IPS-NIHi7 (cell line): Measurements from ENCODE around the gene EXOC7.
A peak's percentile ranks its signal among the peaks of the same experiment; 100 is the strongest.

Experiments used
- DNase-seq: peaks from one replicate; pipeline ENCODE4 v3.0.0; 2012; ENCODE audit warnings: mixed read lengths; ENCODE audit errors: extremely low spot score

Gene EXOC7

DNA sequence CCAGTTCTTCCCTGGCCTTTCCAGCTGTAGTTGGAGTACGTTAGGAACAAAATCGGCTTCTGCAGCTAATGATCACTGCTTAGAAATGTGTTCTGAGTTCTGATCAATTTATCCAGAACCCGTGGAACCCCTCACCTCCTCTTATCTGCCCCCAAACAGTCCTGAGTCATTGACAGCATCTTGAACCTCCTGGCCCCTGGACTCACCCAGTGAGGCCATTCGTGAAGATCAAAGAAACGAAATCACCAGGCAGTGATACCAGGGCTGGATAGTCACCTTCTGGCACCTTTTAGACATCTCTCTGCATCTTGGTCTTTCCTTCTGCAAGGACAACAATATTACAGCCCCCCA, 17.0 kb upstream of the EXOC7 start:
- DNase-seq: peak; percentile 6

DNA sequence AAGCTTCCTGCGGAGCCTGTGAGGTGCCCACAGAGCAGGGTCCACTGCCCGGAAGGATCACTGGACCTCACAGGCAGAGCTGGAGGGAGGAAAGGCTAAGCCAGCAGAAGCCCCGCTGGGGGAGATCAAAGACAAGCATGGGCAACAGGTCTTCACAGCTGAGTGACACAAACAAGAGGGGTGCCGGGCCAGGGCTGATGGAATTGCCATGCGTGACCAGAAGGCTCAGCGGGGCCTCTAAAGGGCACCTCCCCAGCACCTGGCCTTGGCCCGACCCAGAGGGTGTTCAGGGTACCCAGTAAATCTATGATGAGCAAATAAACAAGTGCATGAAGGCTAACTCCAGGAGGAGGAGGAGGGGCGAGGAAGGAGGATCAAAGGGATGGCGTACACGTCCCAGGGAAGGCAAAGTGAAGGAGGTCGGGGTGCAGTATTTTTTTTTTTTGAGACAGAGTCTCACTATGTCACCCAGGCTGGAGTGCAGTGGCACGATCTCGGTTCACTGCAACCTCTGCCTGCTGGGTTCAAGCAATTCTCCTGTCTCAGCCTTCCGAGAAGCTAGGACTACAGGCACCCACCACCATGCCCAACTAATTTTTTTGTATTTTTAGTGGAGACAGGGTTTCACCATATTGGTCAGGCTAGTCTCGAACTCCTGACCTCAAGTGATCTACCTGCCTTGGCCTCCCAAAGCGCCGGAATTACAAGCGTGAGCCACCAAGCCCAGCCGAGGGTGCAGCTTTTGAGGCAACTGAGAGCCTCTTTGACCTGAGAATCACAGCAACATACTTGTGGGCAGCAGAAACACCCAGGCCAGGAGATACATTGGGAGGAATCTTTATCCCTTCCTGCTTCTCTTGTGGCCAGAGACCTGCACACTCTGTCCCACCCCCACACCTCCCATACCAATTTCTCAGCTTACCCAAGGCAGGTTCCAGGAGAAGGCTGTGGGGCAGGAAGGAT, 16.1 kb upstream of the EXOC7 start:
- peak; percentile 22 for DNase-seq

DNA sequence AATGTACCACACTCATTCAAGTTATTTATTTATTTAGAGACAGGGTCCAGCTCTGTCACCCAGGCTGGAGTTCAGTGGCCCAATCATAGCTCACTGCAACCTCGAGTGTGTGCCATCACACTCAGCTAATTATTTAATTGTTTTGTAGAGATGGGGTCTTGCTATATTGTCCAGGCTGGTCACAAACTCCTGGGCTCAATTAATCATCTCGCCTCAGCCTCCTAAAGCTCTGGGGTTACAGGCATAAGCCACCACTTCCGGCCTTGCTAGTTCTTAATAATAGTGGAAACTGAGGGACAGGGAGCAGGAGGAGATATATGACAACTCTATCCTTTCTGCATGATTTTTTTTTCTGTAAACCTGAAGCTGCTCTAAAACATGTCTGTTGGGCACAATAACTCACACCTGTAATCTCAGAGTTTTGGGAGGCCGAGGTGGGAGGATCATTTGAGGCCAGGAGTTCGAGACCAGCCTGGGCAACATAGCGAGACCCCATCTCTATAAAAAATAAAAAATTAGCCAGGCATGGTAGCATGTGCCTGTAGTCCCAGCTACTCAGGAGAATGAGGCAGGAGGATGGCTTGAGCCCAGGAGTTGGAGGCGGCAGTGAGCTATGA, 11.7 kb upstream of the EXOC7 start:
- no peak for DNase-seq

DNA sequence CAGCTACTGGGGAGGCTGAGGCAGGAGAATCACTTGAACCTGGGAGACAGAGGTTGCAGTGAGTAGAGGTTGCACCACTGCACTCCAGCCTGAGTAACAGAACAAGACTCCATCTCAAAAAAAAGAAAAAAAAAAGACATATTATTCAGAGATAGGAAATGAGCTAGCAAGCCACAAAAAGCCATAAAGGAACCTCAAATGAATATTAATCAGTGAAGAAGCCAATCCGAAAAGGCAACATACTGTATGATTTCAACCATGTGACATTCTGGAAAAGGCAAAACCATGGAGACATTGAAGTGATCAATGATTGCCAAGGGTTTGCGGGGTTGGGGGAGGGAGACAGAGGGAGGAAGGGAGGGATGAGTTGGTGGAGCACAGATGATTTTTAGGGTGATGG, 8.4 kb upstream of the EXOC7 start:
- no peak for DNase-seq

DNA sequence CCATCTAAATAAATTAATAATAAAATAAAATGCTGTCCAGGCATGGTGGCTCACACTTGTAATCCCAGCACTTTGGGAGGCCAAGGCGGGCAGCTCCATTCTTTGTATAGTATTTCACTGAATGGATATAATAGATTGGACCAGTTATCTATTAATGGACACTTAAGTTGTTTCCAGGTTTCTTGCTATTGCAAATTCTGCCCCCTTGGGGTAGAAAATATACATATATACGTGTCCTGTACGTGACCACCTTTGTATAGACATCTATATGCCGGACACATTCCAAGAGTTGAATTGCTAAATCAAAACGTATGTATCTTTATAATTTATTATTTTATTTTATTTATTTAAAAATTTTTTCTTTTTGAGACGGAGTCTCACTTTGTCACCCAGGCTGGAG, 3.9 kb upstream of the EXOC7 start:
- no peak for DNase-seq

DNA sequence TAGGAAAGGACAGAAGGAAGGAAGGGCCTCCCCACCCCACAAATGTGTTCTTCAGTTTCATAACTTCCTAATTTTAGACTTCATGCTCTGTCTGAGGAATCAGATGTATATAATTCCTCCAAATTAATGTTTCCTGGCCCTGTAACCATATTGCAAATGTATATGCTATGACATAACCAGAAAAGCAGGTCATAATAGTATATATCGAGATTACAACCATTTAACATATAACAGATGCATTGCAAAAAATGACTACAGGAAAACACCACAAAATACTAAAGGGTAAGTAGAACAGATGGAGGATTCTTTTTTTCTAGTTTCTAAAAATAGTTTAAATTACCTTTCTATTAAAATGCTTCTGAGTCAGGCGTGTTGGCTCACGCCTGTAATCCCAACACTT, 3.1 kb upstream of the EXOC7 start:
- DNase-seq: no peak

DNA sequence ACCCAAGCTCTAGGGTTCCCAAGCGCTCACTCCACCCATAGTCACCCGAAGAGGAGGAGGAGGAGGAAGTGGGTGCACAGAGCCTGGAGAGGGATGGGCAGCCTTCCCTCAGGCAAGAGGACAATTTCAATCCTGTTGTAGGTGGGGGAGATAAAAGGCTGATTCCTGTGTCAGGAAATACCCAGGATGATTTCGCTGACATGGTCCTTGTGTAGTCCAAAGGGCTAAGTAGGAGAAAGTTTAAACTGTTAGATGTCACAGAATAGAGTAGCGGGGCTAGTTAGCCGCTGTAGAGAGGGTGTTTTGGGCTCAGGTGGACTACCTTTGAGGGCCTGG, 1.3 kb upstream of the EXOC7 start:
- DNase-seq: no peak

DNA sequence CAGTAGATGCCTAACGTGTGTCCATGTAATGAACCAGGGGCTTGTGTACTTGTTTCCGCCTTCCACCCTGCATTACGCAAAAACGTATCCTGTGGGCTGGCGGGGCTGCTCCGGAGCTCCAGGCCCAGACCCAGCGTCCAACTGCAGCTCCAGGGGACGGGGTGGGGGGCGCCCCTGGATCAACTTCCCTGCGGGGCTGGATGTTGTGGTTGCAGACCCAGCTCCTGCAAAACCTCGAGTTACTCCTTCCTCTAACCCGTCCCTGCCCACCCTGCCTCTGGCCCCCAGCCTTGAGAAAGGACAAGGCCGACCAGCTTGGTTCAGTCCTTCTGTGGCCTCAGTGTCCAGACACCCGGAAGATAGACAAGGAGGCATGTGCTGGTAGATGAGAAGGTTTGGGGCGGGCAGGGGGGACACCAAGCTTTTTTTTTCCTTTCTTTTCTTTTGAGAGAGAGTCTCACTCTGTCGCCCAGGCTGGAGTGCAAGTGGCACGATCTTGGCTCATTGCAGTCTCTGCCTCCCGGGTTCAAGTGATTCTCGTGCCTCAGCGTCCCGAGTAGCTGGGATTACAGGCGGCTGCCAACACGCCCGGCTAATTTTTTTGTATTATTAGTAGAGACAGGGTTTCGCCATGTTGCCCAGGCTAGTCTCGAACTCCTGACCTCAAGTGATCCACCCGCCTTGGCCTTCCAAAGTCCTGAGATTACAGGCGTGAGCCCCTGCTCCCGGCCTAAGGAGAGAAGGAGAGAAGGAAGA, 731 bp upstream of the EXOC7 start:
- no peak for DNase-seq

DNA sequence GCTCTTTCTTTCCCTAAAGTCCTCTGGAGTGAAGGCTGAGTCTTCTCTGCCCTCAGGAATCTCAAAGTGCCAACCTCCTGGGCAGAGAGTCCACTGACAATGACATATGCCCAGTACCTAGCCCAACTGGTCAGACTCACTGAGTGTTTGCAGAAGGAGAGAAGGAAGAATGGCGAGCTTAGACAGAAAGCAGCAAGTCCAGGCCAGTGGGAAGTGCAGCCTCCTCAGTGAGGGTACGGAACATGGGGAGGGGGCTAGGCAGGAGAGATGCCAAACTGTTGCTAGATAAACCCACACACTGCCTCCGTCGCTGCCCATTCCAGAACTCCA, 678 bp downstream of the EXOC7 start:
- DNase-seq: no peak

DNA sequence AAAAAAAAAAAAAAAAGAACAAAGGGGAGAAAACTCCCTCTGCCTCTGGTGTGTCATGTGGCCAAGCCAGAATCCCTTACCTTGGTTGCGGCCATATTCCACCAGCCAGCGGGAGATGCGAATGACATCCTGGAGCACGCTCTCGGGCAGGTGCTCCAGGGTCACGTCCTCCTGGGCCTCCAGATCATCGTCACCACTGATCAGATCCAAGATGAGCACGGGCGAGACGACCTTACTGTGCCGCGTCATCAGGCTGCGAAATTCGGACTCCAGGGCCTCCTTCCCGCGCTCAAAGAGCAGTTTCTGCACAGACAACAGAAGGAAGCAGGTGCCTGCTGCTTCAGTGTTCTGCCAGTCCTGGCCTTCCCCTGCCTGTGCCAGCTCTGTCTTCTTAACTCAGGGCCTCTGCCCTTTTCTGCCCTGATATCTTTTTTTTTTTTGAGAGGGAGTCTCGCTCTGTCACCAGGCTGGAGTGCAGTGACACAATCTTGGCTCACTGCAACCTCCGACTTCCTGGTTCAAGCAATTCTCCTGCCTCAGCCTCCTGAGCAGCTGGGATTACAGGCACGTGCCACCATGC, 5.8 kb downstream of the EXOC7 start:
- no peak for DNase-seq

DNA sequence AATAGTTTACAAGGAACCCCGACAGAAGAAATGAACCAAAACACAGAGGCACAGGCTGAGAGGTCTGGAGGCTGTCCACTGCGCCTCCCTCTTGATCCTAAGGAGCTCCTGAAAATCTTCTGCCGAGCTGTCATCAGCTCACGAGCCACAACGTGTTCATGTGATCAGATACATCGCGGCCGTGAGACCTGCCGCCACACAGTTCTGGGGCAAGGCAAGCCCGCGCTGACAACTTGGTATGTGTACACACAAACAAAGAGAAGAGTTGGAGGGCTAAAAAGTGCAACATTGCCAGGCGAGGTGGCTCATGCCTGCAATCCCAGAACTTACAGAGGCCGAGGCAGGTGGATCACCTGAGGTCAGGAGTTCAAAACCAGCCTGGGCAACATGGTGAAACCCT, 7.6 kb downstream of the EXOC7 start:
- DNase-seq: no peak

DNA sequence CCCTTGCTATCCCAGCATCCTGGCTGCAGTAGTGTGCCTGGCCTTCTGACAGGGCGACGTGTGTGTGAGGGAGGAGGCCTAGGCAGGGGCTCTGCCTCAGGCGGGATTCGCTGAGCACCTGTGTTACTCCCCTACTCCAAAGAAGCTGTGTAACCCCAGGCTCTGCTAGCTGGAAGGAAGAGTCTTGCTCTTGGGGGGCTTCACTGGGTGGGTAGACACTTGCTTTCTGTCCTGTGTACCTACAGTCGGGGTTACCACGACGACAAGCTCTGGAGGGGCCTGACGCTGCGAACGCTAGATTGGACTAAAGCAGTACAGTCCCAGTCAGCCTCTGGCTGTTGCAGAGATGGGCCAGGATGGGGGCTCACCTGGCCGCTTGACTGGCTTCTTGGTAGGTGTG, 9.5 kb downstream of the EXOC7 start:
- no peak for DNase-seq

DNA sequence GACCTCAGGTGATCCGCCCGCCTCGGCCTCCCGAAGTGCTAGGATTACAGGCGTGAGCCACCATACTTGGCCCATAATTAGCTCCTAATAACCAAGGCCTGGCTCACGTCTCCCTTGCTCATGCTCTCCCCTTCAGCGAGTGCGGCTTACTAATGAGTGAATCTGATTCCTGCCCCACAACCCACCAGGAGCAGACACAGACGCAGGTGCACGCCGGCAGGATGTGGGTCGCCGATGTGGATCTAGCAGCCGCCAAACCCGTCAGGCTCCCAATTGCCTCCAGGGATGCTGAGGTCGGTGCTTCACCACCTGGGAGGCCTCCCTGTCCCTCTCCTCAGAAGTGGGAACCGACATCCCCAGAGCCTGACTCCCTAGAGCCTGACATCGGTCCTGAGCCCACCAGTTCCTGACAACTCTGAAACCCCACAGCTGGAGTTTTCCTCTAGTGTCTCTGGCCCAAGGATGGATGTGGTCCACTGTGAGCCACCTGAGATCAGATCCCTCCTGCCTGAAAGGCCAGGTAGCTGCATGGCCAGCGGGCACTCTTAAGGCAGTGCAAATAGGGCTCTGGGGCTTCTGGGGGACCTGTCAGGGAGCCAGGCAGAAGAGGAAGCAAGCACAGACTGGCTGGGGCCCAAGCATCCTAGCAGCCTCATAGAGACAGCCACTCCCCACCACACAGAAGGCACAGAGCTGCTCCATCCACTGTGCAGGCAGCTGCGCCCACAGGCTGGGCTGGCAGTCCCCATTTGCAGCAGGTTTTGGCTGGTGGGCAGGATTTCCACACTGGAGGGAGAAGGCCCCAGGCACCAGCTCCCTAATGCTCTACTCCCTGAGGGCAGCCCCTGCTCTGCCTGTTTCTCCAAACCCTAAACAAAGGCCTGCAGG, 10.8 kb downstream of the EXOC7 start:
- no peak for DNase-seq

DNA sequence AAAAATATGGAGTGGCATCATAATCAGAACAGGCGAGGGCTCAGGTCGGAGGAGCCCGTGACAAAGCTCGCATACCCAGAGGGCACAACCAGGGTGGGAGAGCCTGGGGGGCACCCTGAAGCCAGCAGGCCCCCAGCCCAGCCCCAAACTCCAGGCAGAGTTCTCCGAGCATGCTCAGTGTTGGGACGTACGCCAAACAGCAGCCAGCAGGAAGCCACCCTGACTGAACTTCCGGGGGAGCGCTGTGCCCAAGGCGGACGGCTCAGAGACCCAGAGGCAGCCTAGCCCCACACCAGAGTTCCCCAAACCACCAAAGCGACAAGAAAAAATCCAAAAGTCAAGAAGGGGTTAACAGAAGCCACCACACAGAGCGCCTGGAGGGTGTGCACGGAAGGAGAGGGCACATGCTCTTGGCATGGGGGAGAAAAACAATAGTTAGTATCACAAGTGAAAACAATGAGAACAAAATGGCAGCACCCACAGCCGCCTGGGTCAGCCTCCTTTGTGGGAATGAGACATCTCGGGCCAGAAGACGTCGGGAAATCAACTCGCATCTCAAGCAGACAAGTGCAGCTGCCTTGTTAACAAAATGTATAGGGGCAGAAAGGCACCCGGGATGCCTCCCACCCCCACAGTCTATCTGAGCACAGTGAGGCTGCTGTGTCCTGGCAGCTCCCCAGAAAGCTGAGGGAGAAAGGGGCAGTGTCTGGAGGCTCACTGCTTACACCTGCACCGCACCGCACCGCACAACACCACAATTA, 11.9 kb downstream of the EXOC7 start:
- no peak for DNase-seq

DNA sequence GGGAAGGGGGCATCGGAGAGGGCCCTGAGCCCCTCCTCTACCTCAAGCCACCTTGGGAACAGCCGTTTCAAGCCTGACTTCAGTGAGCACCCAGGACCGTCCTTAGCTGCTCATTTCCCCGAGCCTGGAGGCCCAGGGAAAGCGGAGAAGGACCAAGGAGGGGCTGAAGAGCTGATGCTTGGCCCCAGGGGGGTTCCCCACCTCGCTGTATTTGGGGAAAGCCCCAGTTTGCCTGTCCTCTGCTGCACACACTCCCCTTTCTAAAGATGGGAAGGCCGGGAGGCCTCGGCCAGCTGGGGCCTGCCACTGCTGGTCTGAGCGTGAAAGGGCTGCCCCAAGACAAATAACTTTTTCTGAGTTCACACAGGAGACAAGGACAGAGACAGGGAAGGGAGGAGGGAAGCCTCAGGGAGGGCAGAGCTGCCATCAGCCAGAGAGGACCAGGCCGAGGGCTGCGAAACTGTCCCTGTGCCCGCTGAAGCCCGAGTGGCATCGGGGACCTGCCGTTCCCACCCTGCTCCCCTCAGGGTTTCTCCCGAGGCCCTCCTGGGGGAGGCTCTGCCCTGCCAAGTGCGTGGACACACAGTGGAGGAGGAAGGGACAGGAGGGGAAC, 13.0 kb downstream of the EXOC7 start:
- DNase-seq: peak; percentile 4

DNA sequence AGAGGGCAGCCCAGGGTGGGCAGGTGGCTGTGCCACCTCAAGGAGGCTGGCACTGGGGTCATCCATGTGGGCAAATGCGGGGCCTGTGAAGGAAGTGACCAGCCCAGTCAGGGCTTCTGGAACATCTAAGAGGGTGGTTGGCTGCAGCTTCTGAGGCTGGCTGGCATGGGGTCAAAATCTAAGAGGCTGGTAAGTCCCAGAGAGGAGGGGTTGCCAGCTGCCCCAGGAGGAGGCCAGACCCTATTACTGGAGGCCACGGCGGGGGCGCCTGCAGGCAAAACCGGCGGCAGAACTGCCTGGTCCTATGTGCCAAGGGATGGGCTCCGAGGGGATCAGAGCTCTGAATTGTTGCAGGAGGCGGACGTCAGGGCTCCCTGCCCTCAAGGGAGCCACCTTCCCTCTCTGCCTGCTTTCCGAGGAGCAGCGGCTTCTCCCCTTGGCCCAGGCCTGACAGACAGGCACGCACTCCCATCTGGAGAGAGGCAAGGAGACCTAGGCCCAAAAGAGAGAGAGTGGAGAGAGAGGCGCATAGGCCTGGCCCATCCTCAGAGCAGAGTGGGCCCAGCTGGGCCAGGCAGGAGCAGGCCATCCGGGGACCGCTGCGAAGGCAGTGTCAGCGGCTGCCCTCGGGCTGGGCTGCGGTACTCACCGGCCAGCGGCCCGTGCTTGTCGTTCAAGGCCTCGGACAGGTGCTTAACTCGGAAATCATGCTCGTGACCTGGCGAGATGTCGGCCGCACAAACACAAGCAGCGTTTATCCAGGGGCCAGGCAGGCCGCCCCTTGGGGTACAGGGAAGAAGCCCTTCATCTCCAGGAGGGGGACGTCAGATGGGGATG, 13.7 kb downstream of the EXOC7 start:
- no peak for DNase-seq

DNA sequence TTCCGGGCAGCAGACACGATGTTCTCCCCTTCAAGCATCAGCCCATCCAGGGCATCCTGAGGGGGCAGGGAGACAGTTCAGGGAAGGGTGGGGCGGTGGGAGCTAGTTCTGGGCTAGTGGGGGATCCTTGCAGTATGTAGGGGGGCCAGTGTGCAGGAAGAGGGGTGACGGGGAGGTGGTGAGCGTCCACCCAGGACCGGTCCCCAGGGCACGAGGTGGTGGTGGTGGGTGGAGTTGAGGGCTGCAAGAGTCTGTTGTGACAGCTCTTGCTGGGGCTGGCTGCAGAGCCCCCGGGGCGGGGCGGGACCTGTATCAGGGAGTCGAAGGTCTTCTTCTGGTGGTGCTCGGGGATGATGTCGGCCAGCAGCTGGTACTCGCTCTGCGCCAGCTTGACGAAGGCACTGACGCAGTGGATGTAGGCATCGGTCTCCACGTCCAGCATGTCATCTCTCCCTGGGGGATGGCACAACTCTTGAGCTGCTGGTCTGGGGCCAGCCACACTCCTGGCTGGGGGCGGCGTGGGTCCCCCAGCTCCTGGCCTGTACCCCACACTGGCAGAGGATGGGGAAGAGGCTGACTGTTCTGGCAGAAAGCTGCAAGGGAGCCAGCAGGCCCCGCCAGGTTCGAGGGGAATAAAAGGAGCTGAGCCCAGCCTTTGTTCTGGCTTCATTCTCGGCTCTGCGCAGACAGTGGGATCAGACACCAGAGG, 14.6 kb downstream of the EXOC7 start:
- no peak for DNase-seq

DNA sequence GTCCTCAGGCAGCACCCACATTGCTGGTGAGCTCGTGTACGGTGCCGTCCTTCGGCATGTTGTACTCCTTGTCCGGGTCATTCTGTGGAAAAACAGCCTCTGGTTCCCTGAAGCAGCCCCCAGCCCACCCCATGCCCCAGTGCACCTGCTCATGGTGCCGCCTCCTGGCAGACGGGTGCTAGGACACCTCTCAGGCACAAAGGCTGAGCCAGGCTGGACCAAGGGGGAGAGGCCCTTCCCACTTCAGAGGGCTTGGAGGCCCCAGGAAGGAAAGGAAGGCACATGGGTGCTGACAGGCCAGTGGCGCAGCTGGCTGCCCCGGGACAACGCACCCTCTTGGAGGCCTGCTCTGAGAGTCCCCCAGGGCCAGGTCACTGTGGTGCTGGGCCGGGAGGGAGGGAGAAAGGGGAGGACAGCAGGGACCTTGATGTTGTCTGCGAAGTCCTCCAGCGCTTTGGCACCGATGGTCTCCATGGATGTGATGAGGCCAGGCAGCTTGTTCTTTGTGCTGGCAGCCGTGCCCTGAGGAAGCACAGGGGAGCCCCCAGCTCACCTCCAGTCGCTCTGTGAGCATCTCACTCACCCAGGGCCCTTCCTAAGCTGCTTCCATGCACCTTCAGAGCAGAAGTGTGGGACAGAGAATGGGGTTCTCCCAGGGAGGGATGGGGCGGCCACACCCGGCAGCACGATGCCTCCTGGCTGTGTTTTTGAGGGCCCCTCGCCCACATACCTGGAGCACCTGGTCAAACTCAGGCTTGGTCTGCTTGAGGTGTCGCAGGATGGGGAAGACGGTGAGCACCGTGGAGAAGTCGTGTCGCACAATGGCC, 15.3 kb downstream of the EXOC7 start:
- peak; percentile 71 for DNase-seq
